IMR-90 (cell line): Measurements from ENCODE around the gene ZMYM2.

Experiments
- BHLHE40 ChIP-seq: fragments of 150-350 bp; IDR thresholded peaks from 2 replicates; pipeline ENCODE4 v1.6.1; 2016; ENCODE audit warnings: mild to moderate bottlenecking, low read depth, low read length
- FOS ChIP-seq: fragments of 150-350 bp; IDR thresholded peaks from 2 replicates; pipeline ENCODE4 v1.6.1; 2016; ENCODE audit warnings: low read depth, low read length
- MAFK ChIP-seq: IDR thresholded peaks from 2 replicates; pipeline ENCODE4 v1.6.1; 2012; ENCODE audit warnings: low read depth, low read length, improper control_type of control experiment
- MXI1 ChIP-seq: IDR thresholded peaks from 2 replicates; pipeline ENCODE4 v1.6.1; 2012; ENCODE audit warnings: low read depth, mild to moderate bottlenecking, low read length, moderate library complexity, borderline replicate concordance
- POLR2A ChIP-seq: IDR thresholded peaks from 2 replicates; pipeline ENCODE4 v1.6.1; 2012; ENCODE audit warnings: mild to moderate bottlenecking, low read depth, low read length
- RAD21 ChIP-seq: IDR thresholded peaks from 2 replicates; pipeline ENCODE4 v1.6.1; 2012; ENCODE audit warnings: low read length, improper control_type of control experiment
- RCOR1 ChIP-seq: IDR thresholded peaks from 2 replicates; pipeline ENCODE4 v1.6.1; 2012; ENCODE audit warnings: mild to moderate bottlenecking, low read length, improper control_type of control experiment; ENCODE audit not compliant: insufficient replicate concordance
- RFX5 ChIP-seq: IDR thresholded peaks from 2 replicates; pipeline ENCODE4 v1.8.0; 2012; ENCODE audit warnings: low read depth, mild to moderate bottlenecking, low read length, moderate library complexity
- USF2 ChIP-seq: fragments of 150-350 bp; IDR thresholded peaks from 2 replicates; pipeline ENCODE4 v1.6.1; 2017; ENCODE audit warnings: mild to moderate bottlenecking, antibody characterized with exemption, low read length, low read depth
- TF ChIP-seq, protein P1 (sequence below): conservative IDR thresholded peaks from 2 replicates; pipeline ENCODE4 v1.5.1; 2012; ENCODE audit warnings: mild to moderate bottlenecking, low read depth, low read length, improper control_type of control experiment

- TF ChIP-seq, protein P1, sequence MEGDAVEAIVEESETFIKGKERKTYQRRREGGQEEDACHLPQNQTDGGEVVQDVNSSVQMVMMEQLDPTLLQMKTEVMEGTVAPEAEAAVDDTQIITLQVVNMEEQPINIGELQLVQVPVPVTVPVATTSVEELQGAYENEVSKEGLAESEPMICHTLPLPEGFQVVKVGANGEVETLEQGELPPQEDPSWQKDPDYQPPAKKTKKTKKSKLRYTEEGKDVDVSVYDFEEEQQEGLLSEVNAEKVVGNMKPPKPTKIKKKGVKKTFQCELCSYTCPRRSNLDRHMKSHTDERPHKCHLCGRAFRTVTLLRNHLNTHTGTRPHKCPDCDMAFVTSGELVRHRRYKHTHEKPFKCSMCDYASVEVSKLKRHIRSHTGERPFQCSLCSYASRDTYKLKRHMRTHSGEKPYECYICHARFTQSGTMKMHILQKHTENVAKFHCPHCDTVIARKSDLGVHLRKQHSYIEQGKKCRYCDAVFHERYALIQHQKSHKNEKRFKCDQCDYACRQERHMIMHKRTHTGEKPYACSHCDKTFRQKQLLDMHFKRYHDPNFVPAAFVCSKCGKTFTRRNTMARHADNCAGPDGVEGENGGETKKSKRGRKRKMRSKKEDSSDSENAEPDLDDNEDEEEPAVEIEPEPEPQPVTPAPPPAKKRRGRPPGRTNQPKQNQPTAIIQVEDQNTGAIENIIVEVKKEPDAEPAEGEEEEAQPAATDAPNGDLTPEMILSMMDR = no peak
- TF ChIP-seq FOS = no peak
- no peak for TF ChIP-seq USF2
- TF ChIP-seq MAFK = no peak
- TF ChIP-seq POLR2A = no peak
- no peak for TF ChIP-seq RFX5
- no peak for TF ChIP-seq BHLHE40
- TF ChIP-seq RCOR1 = no peak
- no peak for TF ChIP-seq RAD21
- no peak for TF ChIP-seq MXI1
Measured at GRCh38 chr13:20015763-20016162, 57.2 kb downstream of the ZMYM2 start.
